HepG2 (cell line): ENCODE results near the gene C2CD2. TPM values are rescaled to one million over a fixed set of nuclear protein-coding genes. Genes with fewer than 3 reads are reported as not detected.
A peak's percentile ranks its signal among the peaks of the same experiment; 100 is the strongest.

Source experiments
- CAMTA2 ChIP-seq: sonication (generic); formaldehyde crosslinking; IDR thresholded peaks from 2 replicates; pipeline ENCODE4 v1.4.0; 2020; ENCODE audit warnings: mild to moderate bottlenecking, missing genetic modification reagents, borderline replicate concordance
- CBX1 ChIP-seq: IDR thresholded peaks from one replicate; pipeline ENCODE4 v1.6.1; 2016; ENCODE audit warnings: antibody characterized with exemption, low read depth
- CHCHD3 ChIP-seq: sonication (generic); formaldehyde crosslinking; IDR thresholded peaks from 2 replicates; pipeline ENCODE4 v1.8.0; 2022; ENCODE audit warnings: mild to moderate bottlenecking, missing genetic modification reagents, moderate library complexity
- EZH2 ChIP-seq: conservative IDR thresholded peaks from 2 replicates; pipeline ENCODE4 v1.6.1; 2012; ENCODE audit warnings: mild to moderate bottlenecking, low read depth, low read length, moderate library complexity
- FOXC1 ChIP-seq: sonication (generic); formaldehyde crosslinking; IDR thresholded peaks from 2 replicates; pipeline ENCODE4 v1.8.0; 2022; ENCODE audit warnings: mild to moderate bottlenecking, missing genetic modification reagents, borderline replicate concordance
- ISL2 ChIP-seq: sonication (generic); formaldehyde crosslinking; IDR thresholded peaks from 2 replicates; pipeline ENCODE4 v1.5.0; 2020; ENCODE audit warnings: missing genetic modification reagents
- MBD4 ChIP-seq: IDR thresholded peaks from 2 replicates; pipeline ENCODE4 v1.6.1; 2012; ENCODE audit warnings: low read length, inconsistent platforms, borderline replicate concordance
- MIER3 ChIP-seq: IDR thresholded peaks from 2 replicates; pipeline ENCODE4 v1.6.1; 2016; ENCODE audit warnings: missing compliant biosample characterization, borderline replicate concordance
- RARA ChIP-seq: IDR thresholded peaks from 2 replicates; pipeline ENCODE4 v1.6.1; 2016; ENCODE audit warnings: missing genetic modification reagents, missing compliant biosample characterization
- SP140L ChIP-seq: sonication (generic); formaldehyde crosslinking; IDR thresholded peaks from 2 replicates; pipeline ENCODE4 v1.4.0; 2020; ENCODE audit warnings: missing genetic modification reagents, borderline replicate concordance
- TBX2 ChIP-seq: sonication (generic); formaldehyde crosslinking; IDR thresholded peaks from 2 replicates; pipeline ENCODE4 v1.5.0; 2020; ENCODE audit warnings: missing genetic modification reagents, mild to moderate bottlenecking, borderline replicate concordance
- ZNF317 ChIP-seq: sonication (generic); formaldehyde crosslinking; IDR thresholded peaks from 2 replicates; pipeline ENCODE4 v1.5.0; 2020; ENCODE audit warnings: mild to moderate bottlenecking, missing genetic modification reagents
- ZNF354B ChIP-seq: sonication (generic); formaldehyde crosslinking; IDR thresholded peaks from 2 replicates; pipeline ENCODE4 v1.8.0; 2022; ENCODE audit warnings: mild to moderate bottlenecking, missing genetic modification reagents
- ZNF598 ChIP-seq: sonication (generic); formaldehyde crosslinking; IDR thresholded peaks from 2 replicates; pipeline ENCODE4 v1.5.1; 2020; ENCODE audit warnings: mild to moderate bottlenecking, missing genetic modification reagents, borderline replicate concordance
- ZNF678 ChIP-seq: sonication (generic); formaldehyde crosslinking; IDR thresholded peaks from 2 replicates; pipeline ENCODE4 v1.4.0; 2020; ENCODE audit warnings: mild to moderate bottlenecking, missing genetic modification reagents
- ZNF720 ChIP-seq: sonication (generic); formaldehyde crosslinking; IDR thresholded peaks from 2 replicates; pipeline ENCODE4 v1.4.0; 2020; ENCODE audit warnings: missing genetic modification reagents
- ZNF761 ChIP-seq: sonication (generic); formaldehyde crosslinking; conservative IDR thresholded peaks from 2 replicates; pipeline ENCODE4 v1.4.0; 2020; ENCODE audit warnings: mild to moderate bottlenecking, missing genetic modification reagents
- ZNF790 ChIP-seq: sonication (generic); formaldehyde crosslinking; IDR thresholded peaks from 2 replicates; pipeline ENCODE4 v1.8.0; 2022; ENCODE audit warnings: missing genetic modification reagents, mild to moderate bottlenecking, borderline replicate concordance
- ZNF850 ChIP-seq: sonication (generic); formaldehyde crosslinking; conservative IDR thresholded peaks from 2 replicates; pipeline ENCODE4 v1.9.0; 2021; ENCODE audit warnings: mild to moderate bottlenecking, missing genetic modification reagents
- ZSCAN30 ChIP-seq: sonication (generic); formaldehyde crosslinking; IDR thresholded peaks from 2 replicates; pipeline ENCODE4 v1.5.0; 2020; ENCODE audit warnings: mild to moderate bottlenecking, missing genetic modification reagents
- polyA plus RNA-seq, 8 experiments: library from polyadenylated mRNA; depleted of rRNA in 3 of 8; stranded (reverse) in 7 of 8; unstranded in 1 of 8; fragments of >200 nt; fragmentation: Illumina TruSeq in 4 of 8; extraction: Trizol in 4 of 8; gene quantifications; 2 replicates each; pipeline versions ENCODE4 v1.2.1 to v1.2.3, GENCODE V29; 2011 to 2016; ENCODE audit warnings: low read depth in 4 of 8, missing spikeins in 1 of 8, mixed read lengths in 1 of 8; ENCODE audit not compliant: insufficient read depth in 1 of 8
- total RNA-seq, 5 experiments: library from RNA; depleted of rRNA; stranded (reverse); fragments of >200 nt; fragmentation: Illumina TruSeq; extraction: Trizol; gene quantifications; 2 replicates each; pipeline ENCODE4 v1.2.3, GENCODE V29; 2016; ENCODE audit warnings: low read depth in 1 of 5
- TF ChIP-seq, protein P1 (sequence below): IDR thresholded peaks from 2 replicates; pipeline ENCODE4 v1.6.1; 2018; ENCODE audit warnings: missing genetic modification reagents, mild to moderate bottlenecking, missing compliant biosample characterization
- TF ChIP-seq, protein P2 (sequence below): sonication (generic); formaldehyde crosslinking; IDR thresholded peaks from 2 replicates; pipeline ENCODE4 v1.4.0; 2020; ENCODE audit warnings: mild to moderate bottlenecking, missing genetic modification reagents, borderline replicate concordance
- TF ChIP-seq, protein P3 (sequence below): sonication (generic); formaldehyde crosslinking; IDR thresholded peaks from 2 replicates; pipeline ENCODE4 v1.5.0; 2020; ENCODE audit warnings: missing genetic modification reagents
- TF ChIP-seq, protein P4 (sequence below): IDR thresholded peaks from 2 replicates; pipeline ENCODE4 v1.6.1; 2012; ENCODE audit warnings: inconsistent platforms
- TF ChIP-seq, protein P5 (sequence below): sonication (generic); formaldehyde crosslinking; IDR thresholded peaks from 2 replicates; pipeline ENCODE4 v1.8.1; 2023; ENCODE audit warnings: mild to moderate bottlenecking, missing genetic modification reagents

The C2CD2 gene
- total and polyA plus RNA-seq, 2 of the 13 experiments (the other 11 are each of a cell fraction or from before 2014, with no cell fraction given), result 12.5 to 19.7 TPM

DNA sequence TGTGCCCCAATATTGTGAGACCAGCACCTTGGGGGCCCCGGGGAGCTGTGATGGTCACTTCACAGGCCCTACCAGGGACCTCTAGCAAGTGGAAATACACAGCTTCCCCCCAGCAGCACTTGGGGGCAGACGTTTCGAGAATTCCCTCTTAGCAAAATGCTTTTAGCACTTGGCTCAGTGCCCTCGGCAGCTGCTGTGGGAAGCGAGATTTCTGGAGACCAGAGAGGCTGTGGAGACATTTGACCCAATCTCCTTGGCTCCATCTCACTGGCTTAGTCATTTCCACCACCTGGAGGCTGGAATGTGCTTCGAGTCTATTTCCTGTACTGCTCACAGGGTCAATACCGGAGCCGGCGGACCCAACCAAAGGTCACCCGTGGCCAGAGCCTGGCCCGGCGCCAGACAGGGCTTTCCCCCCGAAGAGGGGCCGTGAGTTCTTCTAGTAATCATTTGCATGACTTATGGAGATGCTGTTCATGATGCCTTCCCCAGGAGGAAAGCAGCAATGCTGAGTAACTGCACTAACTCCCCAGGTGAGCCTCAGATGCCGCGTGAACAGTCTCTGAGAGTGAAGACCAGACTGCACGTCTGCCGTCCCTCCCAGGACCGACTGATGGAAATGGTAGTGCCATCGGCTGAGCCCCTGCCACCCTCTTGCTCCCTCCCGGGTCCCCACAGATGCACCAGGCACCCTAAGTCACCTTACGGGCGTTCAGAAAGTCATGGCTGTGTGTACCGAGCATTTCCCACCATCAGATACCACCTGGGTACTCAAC lies 4.4 kb upstream of the C2CD2 start (continued):
- no peak for TF ChIP-seq MIER3 (CRISPR knock-in tag)
- TF ChIP-seq ZNF598 (CRISPR knock-in tag), result no peak
- no peak for TF ChIP-seq ZNF850 (CRISPR knock-in tag)
- no peak for TF ChIP-seq ZNF790 (CRISPR knock-in tag)
- TF ChIP-seq, protein P1, sequence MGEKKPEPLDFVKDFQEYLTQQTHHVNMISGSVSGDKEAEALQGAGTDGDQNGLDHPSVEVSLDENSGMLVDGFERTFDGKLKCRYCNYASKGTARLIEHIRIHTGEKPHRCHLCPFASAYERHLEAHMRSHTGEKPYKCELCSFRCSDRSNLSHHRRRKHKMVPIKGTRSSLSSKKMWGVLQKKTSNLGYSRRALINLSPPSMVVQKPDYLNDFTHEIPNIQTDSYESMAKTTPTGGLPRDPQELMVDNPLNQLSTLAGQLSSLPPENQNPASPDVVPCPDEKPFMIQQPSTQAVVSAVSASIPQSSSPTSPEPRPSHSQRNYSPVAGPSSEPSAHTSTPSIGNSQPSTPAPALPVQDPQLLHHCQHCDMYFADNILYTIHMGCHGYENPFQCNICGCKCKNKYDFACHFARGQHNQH, result 0 out of 2 replicates have a peak, but pooled peaks have one; percentile 44
- TF ChIP-seq, protein P2, sequence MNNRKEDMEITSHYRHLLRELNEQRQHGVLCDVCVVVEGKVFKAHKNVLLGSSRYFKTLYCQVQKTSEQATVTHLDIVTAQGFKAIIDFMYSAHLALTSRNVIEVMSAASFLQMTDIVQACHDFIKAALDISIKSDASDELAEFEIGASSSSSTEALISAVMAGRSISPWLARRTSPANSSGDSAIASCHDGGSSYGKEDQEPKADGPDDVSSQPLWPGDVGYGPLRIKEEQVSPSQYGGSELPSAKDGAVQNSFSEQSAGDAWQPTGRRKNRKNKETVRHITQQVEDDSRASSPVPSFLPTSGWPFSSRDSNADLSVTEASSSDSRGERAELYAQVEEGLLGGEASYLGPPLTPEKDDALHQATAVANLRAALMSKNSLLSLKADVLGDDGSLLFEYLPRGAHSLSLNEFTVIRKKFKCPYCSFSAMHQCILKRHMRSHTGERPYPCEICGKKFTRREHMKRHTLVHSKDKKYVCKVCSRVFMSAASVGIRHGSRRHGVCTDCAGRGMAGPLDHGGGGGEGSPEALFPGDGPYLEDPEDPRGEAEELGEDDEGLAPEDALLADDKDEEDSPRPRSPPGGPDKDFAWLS (CRISPR knock-in tag), result no peak
- peak; percentile 72 for TF ChIP-seq FOXC1 (CRISPR knock-in tag)
- TF ChIP-seq MBD4, result no peak
- TF ChIP-seq ZNF678 (CRISPR knock-in tag), result no peak
- TF ChIP-seq EZH2, result no peak
- no peak; the same call in 1 of the 2 replicates for TF ChIP-seq ISL2 (CRISPR knock-in tag)
- no peak for TF ChIP-seq ZNF354B
- TF ChIP-seq ZNF761 (CRISPR knock-in tag), result no peak
- TF ChIP-seq, protein P3, sequence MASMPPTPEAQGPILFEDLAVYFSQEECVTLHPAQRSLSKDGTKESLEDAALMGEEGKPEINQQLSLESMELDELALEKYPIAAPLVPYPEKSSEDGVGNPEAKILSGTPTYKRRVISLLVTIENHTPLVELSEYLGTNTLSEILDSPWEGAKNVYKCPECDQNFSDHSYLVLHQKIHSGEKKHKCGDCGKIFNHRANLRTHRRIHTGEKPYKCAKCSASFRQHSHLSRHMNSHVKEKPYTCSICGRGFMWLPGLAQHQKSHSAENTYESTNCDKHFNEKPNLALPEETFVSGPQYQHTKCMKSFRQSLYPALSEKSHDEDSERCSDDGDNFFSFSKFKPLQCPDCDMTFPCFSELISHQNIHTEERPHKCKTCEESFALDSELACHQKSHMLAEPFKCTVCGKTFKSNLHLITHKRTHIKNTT (CRISPR knock-in tag), result no peak
- no peak for TF ChIP-seq CHCHD3 (CRISPR knock-in tag)
- TF ChIP-seq CBX1, result no peak
- no peak for TF ChIP-seq ZNF720 (CRISPR knock-in tag)
- peak; percentile 85 for TF ChIP-seq RARA (CRISPR knock-in tag)
- TF ChIP-seq, protein P4, sequence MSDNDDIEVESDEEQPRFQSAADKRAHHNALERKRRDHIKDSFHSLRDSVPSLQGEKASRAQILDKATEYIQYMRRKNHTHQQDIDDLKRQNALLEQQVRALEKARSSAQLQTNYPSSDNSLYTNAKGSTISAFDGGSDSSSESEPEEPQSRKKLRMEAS, result peak; percentile 39
- TF ChIP-seq, protein P5, sequence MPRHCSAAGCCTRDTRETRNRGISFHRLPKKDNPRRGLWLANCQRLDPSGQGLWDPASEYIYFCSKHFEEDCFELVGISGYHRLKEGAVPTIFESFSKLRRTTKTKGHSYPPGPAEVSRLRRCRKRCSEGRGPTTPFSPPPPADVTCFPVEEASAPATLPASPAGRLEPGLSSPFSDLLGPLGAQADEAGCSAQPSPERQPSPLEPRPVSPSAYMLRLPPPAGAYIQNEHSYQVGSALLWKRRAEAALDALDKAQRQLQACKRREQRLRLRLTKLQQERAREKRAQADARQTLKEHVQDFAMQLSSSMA, result no peak
- no peak for TF ChIP-seq CAMTA2
- peak; percentile 24; the same call in 1 of the 2 replicates for TF ChIP-seq ZNF317 (CRISPR knock-in tag)
- TF ChIP-seq ZSCAN30 (CRISPR knock-in tag), result no peak
- no peak for TF ChIP-seq SP140L (CRISPR knock-in tag)
- TF ChIP-seq TBX2 (CRISPR knock-in tag), result no peak
